Thyroid gland (tissue), 4 donors: ENCODE data around the gene LRRC53.

Experiments used
- POLR2A ChIP-seq, 2 donors: fragments of 450-650 bp; IDR thresholded peaks; one replicate each; pipeline ENCODE4 v1.6.1; 2017; ENCODE audit warnings: antibody characterized with exemption in 2 of 2, mild to moderate bottlenecking in 2 of 2, moderate library complexity in 1 of 2
- TF ChIP-seq, protein P1 (sequence below), 6 experiments: fragments of 200-600 bp in 3 of 6; fragments of 450-650 bp in 3 of 6; sonication (generic) in 3 of 6; IDR thresholded peaks; one replicate each; pipeline ENCODE4 v1.5.1; 2016 to 2019; ENCODE audit warnings: antibody characterized with exemption in 6 of 6, mild to moderate bottlenecking in 2 of 6, inconsistent platforms in 1 of 6, moderate library complexity in 1 of 6

DNA sequence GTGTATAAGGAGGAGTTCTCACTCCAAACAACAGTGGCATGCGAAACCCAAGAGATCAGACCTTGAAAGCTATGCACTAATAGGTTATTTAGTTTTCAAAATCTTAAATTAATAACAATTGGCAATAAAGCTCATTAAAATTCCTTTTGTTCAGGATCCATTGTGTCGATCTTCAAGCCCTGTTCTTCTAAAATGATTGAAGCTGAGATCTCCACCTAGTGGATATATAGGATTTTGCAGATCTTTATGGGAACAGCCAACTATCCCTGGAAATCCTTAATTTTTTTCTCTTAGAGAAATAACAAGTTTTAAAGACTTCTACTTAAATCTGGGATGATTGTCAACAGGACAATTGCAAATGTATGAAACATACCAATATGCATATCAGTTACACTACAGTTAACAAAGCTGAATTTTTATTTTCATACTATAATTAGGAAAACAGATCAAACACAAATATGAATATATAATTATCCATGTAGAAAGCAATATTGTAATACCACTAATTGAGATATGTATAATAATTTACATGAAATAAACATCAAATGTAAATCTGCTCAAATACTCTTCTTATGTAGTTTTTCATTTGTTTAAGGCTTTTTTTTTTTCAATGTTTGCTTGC lies 43.3 kb downstream of the LRRC53 start:
- no peak for TF ChIP-seq POLR2A (IDR thresholded peaks at IDR 0.05)
- TF ChIP-seq, protein P1, sequence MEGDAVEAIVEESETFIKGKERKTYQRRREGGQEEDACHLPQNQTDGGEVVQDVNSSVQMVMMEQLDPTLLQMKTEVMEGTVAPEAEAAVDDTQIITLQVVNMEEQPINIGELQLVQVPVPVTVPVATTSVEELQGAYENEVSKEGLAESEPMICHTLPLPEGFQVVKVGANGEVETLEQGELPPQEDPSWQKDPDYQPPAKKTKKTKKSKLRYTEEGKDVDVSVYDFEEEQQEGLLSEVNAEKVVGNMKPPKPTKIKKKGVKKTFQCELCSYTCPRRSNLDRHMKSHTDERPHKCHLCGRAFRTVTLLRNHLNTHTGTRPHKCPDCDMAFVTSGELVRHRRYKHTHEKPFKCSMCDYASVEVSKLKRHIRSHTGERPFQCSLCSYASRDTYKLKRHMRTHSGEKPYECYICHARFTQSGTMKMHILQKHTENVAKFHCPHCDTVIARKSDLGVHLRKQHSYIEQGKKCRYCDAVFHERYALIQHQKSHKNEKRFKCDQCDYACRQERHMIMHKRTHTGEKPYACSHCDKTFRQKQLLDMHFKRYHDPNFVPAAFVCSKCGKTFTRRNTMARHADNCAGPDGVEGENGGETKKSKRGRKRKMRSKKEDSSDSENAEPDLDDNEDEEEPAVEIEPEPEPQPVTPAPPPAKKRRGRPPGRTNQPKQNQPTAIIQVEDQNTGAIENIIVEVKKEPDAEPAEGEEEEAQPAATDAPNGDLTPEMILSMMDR (IDR thresholded peaks at IDR 0.05), result peak; percentile 8 to 70 (median 48)
